CD8-positive, alpha-beta memory T cell (primary cell): Measurements from ENCODE around the gene FER. TPM values are rescaled to one million over a fixed set of nuclear protein-coding genes. Genes with fewer than 3 reads are reported as not detected.
A peak's percentile ranks its signal among the peaks of the same experiment; 100 is the strongest.
"Not testable (repeated sequence)": the region's sequence is repeated elsewhere in the genome, so short reads cannot be mapped to it uniquely, and the experiment has no call there.

Source experiments
- CTCF ChIA-PET: fragments of 350-600 bp; sonication (Branson Sonifier 250); formaldehyde crosslinking; loops from one replicate; lab custom pipeline; 2021; ENCODE audit warnings: antibody characterized with exemption; lab: Charles Lee
- POLR2A ChIA-PET: fragments of 350-600 bp; sonication (Branson Sonifier 250); formaldehyde crosslinking; loops from one replicate; lab custom pipeline; 2021; ENCODE audit warnings: antibody characterized with exemption; lab: Charles Lee
- DNase-seq, 5 donors: peaks; one replicate each; pipeline versions ENCODE4 v3.0.0 to v3.0.0-alpha.2; 2020 to 2022; ENCODE audit warnings: mixed read lengths in 1 of 5
- H3K27ac ChIP-seq: one replicate; pipeline ENCODE4 v1.7.0; 2013; ENCODE audit warnings: low read depth, mild to moderate bottlenecking, low read length, moderate library complexity
- H3K27me3 ChIP-seq: 2 replicates; pipeline ENCODE4 v1.7.0; 2013; ENCODE audit warnings: low read length, mild to moderate bottlenecking; ENCODE audit not compliant: insufficient read depth, poor library complexity, severe bottlenecking
- H3K36me3 ChIP-seq: 2 replicates; pipeline ENCODE4 v1.7.0; 2013; ENCODE audit warnings: mild to moderate bottlenecking, low read length, moderate library complexity; ENCODE audit not compliant: insufficient read depth
- H3K4me1 ChIP-seq: 2 replicates; pipeline ENCODE4 v1.7.0; 2013; ENCODE audit warnings: mild to moderate bottlenecking, low read length, moderate library complexity; ENCODE audit not compliant: insufficient read depth
- H3K4me3 ChIP-seq: 2 replicates; pipeline ENCODE4 v1.7.0; 2013; ENCODE audit warnings: mild to moderate bottlenecking, low read length
- H3K9me3 ChIP-seq: 2 replicates; pipeline ENCODE4 v1.7.0; 2013; ENCODE audit warnings: mild to moderate bottlenecking, low read length
- H3K27ac Mint-ChIP-seq, 8 donors: one replicate each; pipeline ENCODE4 v1.8.0; 2020 to 2021; ENCODE audit warnings: mixed read lengths in 8 of 8, mild to moderate bottlenecking in 6 of 8, inconsistent platforms in 3 of 8, moderate library complexity in 3 of 8
- H3K27me3 Mint-ChIP-seq, 2 donors: one replicate each; pipeline ENCODE4 v1.8.0; 2020 to 2021; ENCODE audit warnings: mixed read lengths in 2 of 2, mild to moderate bottlenecking in 1 of 2, moderate library complexity in 1 of 2
- H3K36me3 Mint-ChIP-seq, 3 donors: one replicate each; pipeline ENCODE4 v1.8.0; 2020 to 2021; ENCODE audit warnings: mixed read lengths in 3 of 3, inconsistent platforms in 1 of 3, mild to moderate bottlenecking in 1 of 3
- H3K4me1 Mint-ChIP-seq, 3 donors: one replicate each; pipeline ENCODE4 v1.8.0; 2020 to 2021; ENCODE audit warnings: mixed read lengths in 3 of 3, inconsistent platforms in 1 of 3, mild to moderate bottlenecking in 1 of 3
- H3K4me3 Mint-ChIP-seq, 7 donors: one replicate each; pipeline ENCODE4 v1.8.0; 2020 to 2021; ENCODE audit warnings: mixed read lengths in 7 of 7, mild to moderate bottlenecking in 6 of 7, moderate library complexity in 4 of 7, inconsistent platforms in 2 of 7
- H3K9me3 Mint-ChIP-seq, 5 donors: one replicate each; pipeline ENCODE4 v1.8.0; 2020 to 2022; ENCODE audit warnings: mixed read lengths in 5 of 5, mild to moderate bottlenecking in 3 of 5, moderate library complexity in 2 of 5, inconsistent platforms in 1 of 5
- polyA plus RNA-seq: library from polyadenylated mRNA; unstranded; fragments of 300-500 nt; fragmentation: Illumina TruSeq; gene quantifications from one replicate; pipeline ENCODE4 v1.2.3, GENCODE V29; 2021
- total RNA-seq, 2 experiments: library from RNA; stranded (reverse); gene quantifications; one replicate each; pipeline ENCODE4 v1.2.3, GENCODE V29; 2021

Gene FER
- total and polyA plus RNA-seq, 3 experiments from 2014 or later = 10.1 to 11.3 (median 10.6) TPM

DNA sequence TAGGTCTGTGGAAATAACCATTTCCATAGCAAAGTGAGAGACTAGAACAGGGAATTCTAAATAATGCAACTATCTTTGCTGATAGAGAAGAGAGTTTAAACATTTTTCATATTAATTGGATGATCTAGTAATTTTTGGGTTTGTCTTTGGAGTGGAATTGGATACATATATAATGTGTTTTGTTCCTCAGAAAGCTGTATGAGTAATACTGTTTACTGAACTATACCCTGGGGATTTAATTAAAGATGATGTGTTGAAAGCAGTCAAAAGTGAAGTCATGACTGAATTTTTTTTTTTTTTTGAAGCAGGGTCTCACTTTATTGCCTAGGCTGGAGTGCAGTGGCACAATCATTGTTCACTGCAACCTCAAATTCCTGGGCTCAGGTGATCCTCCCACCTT is 17.9 kb downstream of the FER start:
- Histone ChIP-seq H3K27me3 (no peaks in the 10 kb centered on the region), H3K9me3 (no peaks in the 10 kb centered on the region), H3K27ac (no peak overlapping the region), H3K4me3 (no peak overlapping the region), H3K36me3 (no peaks in the 10 kb centered on the region), H3K4me1 (no peaks in the 10 kb centered on the region)
- Mint-ChIP-seq H3K4me3 (no peak overlapping the region), H3K27ac (no peak overlapping the region), H3K36me3 (peaks cover 2 to 6% (median 4%) of the 10 kb centered on the region in 3 donors), H3K9me3 (no peaks in the 10 kb centered on the region), H3K4me1 (peaks cover 8 to 22% (median 11%) of the 10 kb centered on the region in 3 donors), H3K27me3 (no peaks in the 10 kb centered on the region)
- ChIA-PET POLR2A (no interaction called here), CTCF (no interaction called here)
- no peak for DNase-seq

DNA sequence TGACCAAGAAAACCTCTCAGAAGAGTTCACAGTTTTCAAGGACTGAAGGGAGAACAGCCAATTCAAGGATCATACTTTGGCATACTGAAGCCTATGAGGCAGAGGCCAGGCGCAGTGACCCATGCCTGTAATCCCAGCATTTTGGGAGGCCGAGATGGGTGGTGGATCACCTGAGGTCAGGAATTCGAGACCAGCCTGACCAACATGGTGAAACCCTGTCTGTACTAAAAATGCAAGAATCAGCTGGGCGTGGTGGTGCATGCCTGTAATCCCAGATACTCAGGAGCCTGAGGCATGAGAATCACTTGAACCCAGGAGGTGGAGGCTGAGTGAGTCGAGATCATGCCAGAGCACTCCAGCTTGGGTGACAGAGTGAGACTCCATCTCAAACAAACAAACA is 19.2 kb downstream of the FER start:
- CTCF ChIA-PET, H3K36me3 Mint-ChIP-seq: not testable (repeated sequence)

DNA sequence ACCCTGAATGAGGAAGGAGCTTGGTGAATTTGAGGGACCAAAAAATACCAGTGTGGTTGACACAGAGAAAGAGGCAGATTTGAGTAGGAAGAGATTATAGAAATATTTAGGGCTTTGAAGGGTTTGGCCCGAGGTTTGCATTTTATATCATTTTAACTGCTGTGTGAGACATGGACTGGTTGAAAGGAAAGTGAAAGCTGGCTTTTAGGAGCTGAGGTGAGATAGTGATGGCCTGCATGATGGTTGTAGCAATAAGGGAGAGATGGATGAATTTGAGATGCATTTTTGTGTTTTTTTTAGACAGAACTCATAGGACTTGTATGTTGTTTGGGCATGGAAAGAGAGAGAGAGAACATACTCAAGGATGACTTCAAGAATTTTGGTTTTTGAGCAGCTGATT is 21.7 kb downstream of the FER start:
- POLR2A ChIA-PET = interaction anchor here (0.6 kb wide), 1 partner anchor 145 kb away, joined by 3 read pairs; no protein-coding TSS in a partner anchor

More for the DNA sequence above, 19.2 kb downstream of the FER start:
- H3K4me1 ChIP-seq, H3K9me3 Mint-ChIP-seq, H3K27ac ChIP-seq, H3K9me3 ChIP-seq, H3K27ac Mint-ChIP-seq, H3K4me3 Mint-ChIP-seq, DNase-seq, H3K27me3 ChIP-seq, H3K36me3 ChIP-seq, POLR2A ChIA-PET, H3K27me3 Mint-ChIP-seq, H3K4me3 ChIP-seq: not testable (repeated sequence)
- H3K4me1 Mint-ChIP-seq = peaks cover 8 to 22% (median 11%) of the 10 kb centered on the region in 3 donors

DNA sequence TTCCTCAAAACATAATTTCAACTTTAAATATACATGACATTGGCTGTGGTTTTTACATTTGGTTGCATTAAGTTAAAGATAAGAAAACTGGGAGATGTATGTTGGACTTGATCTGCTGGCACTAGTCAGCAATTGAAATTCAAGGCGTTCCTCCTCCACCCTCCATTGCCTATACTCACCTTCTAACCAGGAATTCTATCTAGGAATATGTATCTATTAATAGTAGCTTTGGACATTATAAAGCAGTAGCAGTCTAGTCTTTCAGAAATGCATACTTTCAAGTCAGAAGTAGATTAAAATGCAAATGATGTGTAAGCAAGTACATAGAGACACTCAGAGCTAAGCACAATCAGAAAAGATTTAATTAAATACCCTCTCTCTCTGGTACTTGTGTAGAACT is 24.9 kb downstream of the FER start:
- peaks cover 0 to 15% (median 3%) of the 10 kb centered on the region in 5 donors for H3K9me3 Mint-ChIP-seq
- Histone ChIP-seq H3K4me1 (no peaks in the 10 kb centered on the region), H3K9me3 (no peaks in the 10 kb centered on the region), H3K36me3 (no peaks in the 10 kb centered on the region), H3K27ac (no peak overlapping the region), H3K4me3 (no peak overlapping the region), H3K27me3 (no peaks in the 10 kb centered on the region)
- no peak overlapping the region for H3K27ac Mint-ChIP-seq
- H3K36me3 Mint-ChIP-seq = peaks cover 6 to 42% (median 9%) of the 10 kb centered on the region in 3 donors
- CTCF ChIA-PET = no interaction called here
- POLR2A ChIA-PET = no interaction called here
- peaks cover 8 to 12% (median 8%) of the 10 kb centered on the region in 3 donors for H3K4me1 Mint-ChIP-seq
- no peak for DNase-seq
- no peak overlapping the region for H3K4me3 Mint-ChIP-seq
- no peaks in the 10 kb centered on the region for H3K27me3 Mint-ChIP-seq

More for the DNA sequence above, 21.7 kb downstream of the FER start:
- no peaks in the 10 kb centered on the region for H3K27me3 Mint-ChIP-seq
- H3K9me3 ChIP-seq = no peaks in the 10 kb centered on the region
- H3K4me1 ChIP-seq = no peaks in the 10 kb centered on the region
- peak overlapping the region in 5 of 7 donors; percentile 0 to 59 (median 8) for H3K4me3 Mint-ChIP-seq
- H3K4me3 ChIP-seq = no peak overlapping the region
- no peaks in the 10 kb centered on the region for H3K27me3 ChIP-seq
- H3K4me1 Mint-ChIP-seq = peaks cover 8 to 17% (median 8%) of the 10 kb centered on the region in 3 donors
- no peak overlapping the region for H3K27ac ChIP-seq
- H3K27ac Mint-ChIP-seq = peak overlapping the region in 5 of 8 donors; percentile 3 to 56 (median 30)
- H3K9me3 Mint-ChIP-seq = peaks cover 0 to 8% (median 0%) of the 10 kb centered on the region in 5 donors
- H3K36me3 Mint-ChIP-seq = peaks cover 7 to 23% (median 9%) of the 10 kb centered on the region in 3 donors
- CTCF ChIA-PET = no interaction called here
- DNase-seq = no peak
- H3K36me3 ChIP-seq = no peaks in the 10 kb centered on the region

DNA sequence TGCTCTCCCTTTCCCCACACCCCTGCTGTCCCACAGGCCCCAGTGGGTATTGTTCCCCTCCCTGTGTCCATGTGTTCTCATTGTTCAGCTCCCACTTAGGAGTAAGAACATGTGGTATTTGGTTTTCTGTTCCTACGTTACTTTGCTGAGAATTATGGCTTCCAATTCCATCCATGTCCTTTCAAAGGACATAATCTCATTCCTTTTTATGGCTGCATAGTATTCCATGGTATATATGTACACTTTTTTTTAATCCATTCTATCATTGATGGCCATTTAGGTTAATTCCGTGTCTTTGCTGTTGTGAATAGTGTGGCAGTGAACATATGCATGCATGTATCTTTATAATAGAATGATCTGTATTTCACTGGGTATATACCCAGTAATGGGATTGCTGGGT is 25.6 kb downstream of the FER start:
- no peaks in the 10 kb centered on the region for H3K27me3 Mint-ChIP-seq
- no peak overlapping the region for H3K27ac ChIP-seq
- H3K4me1 Mint-ChIP-seq = peaks cover 6 to 8% (median 8%) of the 10 kb centered on the region in 3 donors
- H3K4me3 Mint-ChIP-seq = no peak overlapping the region
- no peaks in the 10 kb centered on the region for H3K27me3 ChIP-seq
- H3K27ac Mint-ChIP-seq = no peak overlapping the region
- H3K36me3 ChIP-seq = no peaks in the 10 kb centered on the region
- ChIA-PET CTCF (no interaction called here), POLR2A (no interaction called here)
- H3K4me3 ChIP-seq = no peak overlapping the region
- H3K4me1 ChIP-seq = no peaks in the 10 kb centered on the region
- no peak for DNase-seq
- H3K9me3 Mint-ChIP-seq = peaks cover 0 to 15% (median 5%) of the 10 kb centered on the region in 5 donors
- peaks cover 6 to 49% (median 11%) of the 10 kb centered on the region in 3 donors for H3K36me3 Mint-ChIP-seq
- H3K9me3 ChIP-seq = no peaks in the 10 kb centered on the region

DNA sequence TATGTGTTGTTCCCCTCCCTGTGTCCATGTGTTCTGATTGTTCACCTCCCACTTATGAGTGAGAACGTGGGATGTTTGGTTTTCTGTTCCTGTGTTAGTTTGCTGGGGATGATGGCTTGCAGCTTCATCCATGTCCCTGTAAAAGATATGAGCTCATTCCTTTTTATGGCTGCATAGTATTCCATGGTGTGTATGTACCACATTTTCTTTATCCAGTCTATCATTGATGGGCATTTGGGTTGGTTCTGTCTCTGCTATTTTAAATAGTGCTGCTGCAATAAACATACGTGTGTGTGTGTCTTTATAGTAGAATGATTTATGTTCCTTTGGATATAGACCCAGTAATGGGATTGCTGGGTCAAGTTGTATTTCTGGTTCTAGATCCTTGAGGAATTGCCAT is 26.4 kb downstream of the FER start:
- H3K9me3 Mint-ChIP-seq = peaks cover 0 to 18% (median 8%) of the 10 kb centered on the region in 5 donors
- POLR2A ChIA-PET, H3K4me1 ChIP-seq: not testable (repeated sequence)

DNA sequence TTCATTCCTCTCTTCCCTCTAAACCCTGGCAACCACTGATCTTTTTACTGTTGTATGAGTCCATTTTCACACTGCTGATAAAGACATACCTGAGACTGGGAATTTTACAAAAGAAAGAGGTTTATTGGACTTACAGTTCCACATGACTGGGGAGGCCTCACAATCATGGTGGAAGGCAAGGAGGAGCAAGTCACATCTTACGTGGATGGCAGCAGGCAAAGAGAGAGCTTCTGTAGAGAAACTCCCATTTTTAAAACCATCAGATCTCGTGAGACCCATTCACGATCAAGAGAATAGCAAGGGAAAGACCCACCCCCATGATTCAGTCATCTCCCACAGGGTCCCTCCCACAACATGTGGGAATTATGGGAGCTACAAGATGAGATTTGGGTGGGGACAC is 29.9 kb downstream of the FER start:
- H3K4me3 ChIP-seq, H3K27me3 ChIP-seq, CTCF ChIA-PET, H3K36me3 ChIP-seq, H3K27me3 Mint-ChIP-seq, POLR2A ChIA-PET, H3K4me1 ChIP-seq, DNase-seq, H3K27ac Mint-ChIP-seq, H3K4me3 Mint-ChIP-seq, H3K27ac ChIP-seq, H3K9me3 ChIP-seq: not testable (repeated sequence)
- H3K36me3 Mint-ChIP-seq = peaks cover 4 to 51% (median 10%) of the 10 kb centered on the region in 3 donors
- H3K9me3 Mint-ChIP-seq = peaks cover 0 to 18% (median 8%) of the 10 kb centered on the region in 5 donors
- H3K4me1 Mint-ChIP-seq = peaks cover 6 to 18% (median 8%) of the 10 kb centered on the region in 3 donors

More for the DNA sequence above, 26.4 kb downstream of the FER start:
- H3K36me3 ChIP-seq, H3K9me3 ChIP-seq, H3K27me3 ChIP-seq, H3K4me3 ChIP-seq, H3K27me3 Mint-ChIP-seq, H3K4me3 Mint-ChIP-seq, H3K27ac ChIP-seq, DNase-seq, H3K4me1 Mint-ChIP-seq, CTCF ChIA-PET: not testable (repeated sequence)
- peak overlapping the region in 1 of 8 donors; percentile 17 for H3K27ac Mint-ChIP-seq
- H3K36me3 Mint-ChIP-seq = peaks cover 6 to 57% (median 11%) of the 10 kb centered on the region in 3 donors

DNA sequence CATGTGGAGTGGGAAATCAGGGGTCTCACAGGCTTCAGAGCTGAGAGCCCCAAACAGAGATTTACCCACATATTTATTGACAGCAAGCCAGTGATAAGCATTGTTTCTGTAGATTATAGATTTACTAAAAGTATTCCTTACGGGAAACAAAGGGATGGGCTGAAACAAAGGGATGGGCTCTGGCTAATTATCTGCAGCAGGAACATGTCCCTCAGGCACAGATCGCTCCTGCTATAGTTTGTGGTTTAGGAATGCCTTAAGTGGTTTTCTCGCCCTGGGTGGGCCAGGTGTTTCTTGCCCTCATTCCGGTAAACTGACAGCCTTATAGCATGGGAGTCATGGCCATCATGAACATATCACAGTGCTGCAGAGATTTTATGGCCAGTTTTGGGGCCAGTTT is 36.9 kb downstream of the FER start:
- H3K27ac Mint-ChIP-seq, H3K9me3 Mint-ChIP-seq, H3K4me3 Mint-ChIP-seq, POLR2A ChIA-PET, DNase-seq, H3K4me3 ChIP-seq, H3K4me1 ChIP-seq, H3K9me3 ChIP-seq, H3K27ac ChIP-seq, H3K27me3 Mint-ChIP-seq, CTCF ChIA-PET, H3K36me3 ChIP-seq, H3K27me3 ChIP-seq: not testable (repeated sequence)
- H3K4me1 Mint-ChIP-seq = peaks cover 6 to 22% (median 17%) of the 10 kb centered on the region in 3 donors
- peaks cover 7 to 25% (median 18%) of the 10 kb centered on the region in 3 donors for H3K36me3 Mint-ChIP-seq
